Lower leg skin (tissue), 3 donors: ENCODE data around the gene CDH13.

ENCODE experiments used
- CTCF ChIP-seq, 3 donors: fragments of 450-650 bp; IDR thresholded peaks; one replicate each; pipeline ENCODE4 v1.5.1; 2016; ENCODE audit warnings: antibody characterized with exemption in 3 of 3, mild to moderate bottlenecking in 3 of 3, moderate library complexity in 2 of 3
- POLR2A ChIP-seq, 2 donors: fragments of 450-650 bp; IDR thresholded peaks; one replicate each; pipeline ENCODE4 v1.6.1; 2016 to 2017; ENCODE audit warnings: antibody characterized with exemption in 2 of 2, mild to moderate bottlenecking in 1 of 2, moderate library complexity in 1 of 2

- TF ChIP-seq CTCF (IDR thresholded peaks at IDR 0.05) (no peak), POLR2A (IDR thresholded peaks at IDR 0.05) (no peak)
Observed at GRCh38 chr16:82741073-82741615, 114.4 kb downstream of the CDH13 start.
